Chondrocyte (in vitro differentiated cells): ENCODE results near the gene HLA-DQB2. TPM values are rescaled to one million over a fixed set of nuclear protein-coding genes. Genes with fewer than 3 reads are reported as not detected.

Experiments used
- DNase-seq: peaks from one replicate; pipeline ENCODE4 v3.0.0; 2021; ENCODE audit warnings: mixed read lengths, low spot score
- H3K27ac Mint-ChIP-seq: one replicate; pipeline ENCODE4 v1.8.0; 2021; ENCODE audit warnings: mild to moderate bottlenecking, moderate library complexity, mixed read lengths; ENCODE audit not compliant: unreplicated experiment
- H3K27me3 Mint-ChIP-seq: 2 replicates; pipeline ENCODE4 v1.8.0; 2021; ENCODE audit warnings: low read depth, mixed read lengths
- H3K36me3 Mint-ChIP-seq: 2 replicates; pipeline ENCODE4 v1.8.0; 2021; ENCODE audit warnings: low read depth, mixed read lengths
- H3K4me1 Mint-ChIP-seq: 2 replicates; pipeline ENCODE4 v1.8.0; 2021; ENCODE audit warnings: low read depth, mild to moderate bottlenecking, mixed read lengths
- H3K4me3 Mint-ChIP-seq: one replicate; pipeline ENCODE4 v1.8.0; 2021; ENCODE audit warnings: mild to moderate bottlenecking, moderate library complexity, mixed read lengths; ENCODE audit not compliant: unreplicated experiment
- H3K9me3 Mint-ChIP-seq: 2 replicates; pipeline ENCODE4 v1.8.0; 2021; ENCODE audit warnings: low read depth, mixed read lengths
- CTCF ChIP-seq: fragments of 200-600 bp; sonication (generic); IDR thresholded peaks from 2 replicates; pipeline ENCODE4 v1.5.0; 2021; ENCODE audit warnings: antibody characterized with exemption, mild to moderate bottlenecking, moderate library complexity
- microRNA-seq: library from miRNA; unstranded; fragments of <30 nt; microRNA quantifications from one replicate; pipeline ENCODE4 v1.2.0, GENCODE V29; 2020; ENCODE audit warnings: borderline number of aligned reads
- total RNA-seq: library from RNA; stranded (reverse); gene quantifications from 3 replicates; pipeline ENCODE4 v1.2.1, GENCODE V29; 2021

HLA-DQB2 gene
- total RNA-seq, 1 donor from 2014 or later = not detected

- Mint-ChIP-seq H3K9me3 (no peaks in the 10 kb centered on the region), H3K36me3 (no peaks in the 10 kb centered on the region), H3K4me3 (no peak overlapping the region), H3K4me1 (no peaks in the 10 kb centered on the region), H3K27ac (no peak overlapping the region), H3K27me3 (peaks cover 29% of the 10 kb centered on the region)
- no peak for DNase-seq
- TF ChIP-seq CTCF = no peak
Observed at GRCh38 chr6:32716396-32716795, 46.9 kb downstream of the HLA-DQB2 start.

- H3K27ac Mint-ChIP-seq = no peak overlapping the region
- H3K27me3 Mint-ChIP-seq = peaks cover 32% of the 10 kb centered on the region
- no peak for DNase-seq
- H3K4me3 Mint-ChIP-seq = no peak overlapping the region
- H3K36me3 Mint-ChIP-seq = no peaks in the 10 kb centered on the region
- no peaks in the 10 kb centered on the region for H3K4me1 Mint-ChIP-seq
- no peaks in the 10 kb centered on the region for H3K9me3 Mint-ChIP-seq
- no peak for TF ChIP-seq CTCF
Observed at GRCh38 chr6:32713241-32713640, 50.1 kb downstream of the HLA-DQB2 start.

GRCh38 chr6:32709625-32710024, 53.7 kb downstream of the HLA-DQB2 start:
- peaks cover 19% of the 10 kb centered on the region for H3K27me3 Mint-ChIP-seq
- no peaks in the 10 kb centered on the region for H3K36me3 Mint-ChIP-seq
- H3K4me1 Mint-ChIP-seq = no peaks in the 10 kb centered on the region
- no peak for TF ChIP-seq CTCF
- no peak overlapping the region for H3K4me3 Mint-ChIP-seq
- DNase-seq = no peak
- H3K9me3 Mint-ChIP-seq = no peaks in the 10 kb centered on the region
- no peak overlapping the region for H3K27ac Mint-ChIP-seq

Small RNA genes lying within 50 kb of the gene (microRNA-seq; reads per million reads assigned to microRNA genes)
- not detected for gene MIR3135B

Other genes with a start within 250 kb of the HLA-DQB2 start
- not detected in 3 replicates for gene HLA-DRB5, start 233.2 kb downstream of the HLA-DQB2 start, total RNA-seq
- not detected in 3 replicates for gene HLA-DRB1, start 173.7 kb downstream of the HLA-DQB2 start, total RNA-seq
- gene HLA-DQA1, start 126.1 kb downstream of the HLA-DQB2 start, total RNA-seq = not detected in 3 replicates
- not detected in 3 replicates for gene HLA-DQB1, start 96.9 kb downstream of the HLA-DQB2 start, total RNA-seq
- gene HLA-DQA2, start 22.1 kb downstream of the HLA-DQB2 start, total RNA-seq = not detected in 3 replicates
- 0.25 to 0.56 TPM in 2 of 3 replicates, not detected in the other for gene HLA-DOB, start 53.5 kb upstream of the HLA-DQB2 start, total RNA-seq
- 16.3 to 28.0 TPM (median 20.3 TPM) in 3 replicates for gene TAP2, start 75.2 kb upstream of the HLA-DQB2 start, total RNA-seq
- 14.6 to 17.4 TPM (median 16.2 TPM) in 3 replicates for gene PSMB8, start 80.5 kb upstream of the HLA-DQB2 start, total RNA-seq
- gene TAP1, start 90.2 kb upstream of the HLA-DQB2 start, total RNA-seq = 14.5 to 29.7 TPM (median 26.7 TPM) in 3 replicates
- gene PSMB9, start 90.7 kb upstream of the HLA-DQB2 start, total RNA-seq = 0.90 to 1.2 TPM (median 1.2 TPM) in 3 replicates
- not detected in 3 replicates for gene HLA-DMB, start 177.5 kb upstream of the HLA-DQB2 start, total RNA-seq
- gene HLA-DMA, start 189.6 kb upstream of the HLA-DQB2 start, total RNA-seq = 3.6 to 5.5 TPM (median 5.4 TPM) in 3 replicates
- 149 to 165 TPM (median 150 TPM) in 3 replicates for gene BRD2, start 205.1 kb upstream of the HLA-DQB2 start, total RNA-seq
- not detected in 3 replicates for gene HLA-DOA, start 246.1 kb upstream of the HLA-DQB2 start, total RNA-seq